Dedifferentiated amniotic fluid mesenchymal stem cell (primary cell): ENCODE results near the gene SDR42E1.

Experiments
- DNase-seq: peaks from one replicate; pipeline ENCODE4 v3.0.0-alpha.2; 2016; ENCODE audit errors: extremely low spot score

The SDR42E1 gene

DNA sequence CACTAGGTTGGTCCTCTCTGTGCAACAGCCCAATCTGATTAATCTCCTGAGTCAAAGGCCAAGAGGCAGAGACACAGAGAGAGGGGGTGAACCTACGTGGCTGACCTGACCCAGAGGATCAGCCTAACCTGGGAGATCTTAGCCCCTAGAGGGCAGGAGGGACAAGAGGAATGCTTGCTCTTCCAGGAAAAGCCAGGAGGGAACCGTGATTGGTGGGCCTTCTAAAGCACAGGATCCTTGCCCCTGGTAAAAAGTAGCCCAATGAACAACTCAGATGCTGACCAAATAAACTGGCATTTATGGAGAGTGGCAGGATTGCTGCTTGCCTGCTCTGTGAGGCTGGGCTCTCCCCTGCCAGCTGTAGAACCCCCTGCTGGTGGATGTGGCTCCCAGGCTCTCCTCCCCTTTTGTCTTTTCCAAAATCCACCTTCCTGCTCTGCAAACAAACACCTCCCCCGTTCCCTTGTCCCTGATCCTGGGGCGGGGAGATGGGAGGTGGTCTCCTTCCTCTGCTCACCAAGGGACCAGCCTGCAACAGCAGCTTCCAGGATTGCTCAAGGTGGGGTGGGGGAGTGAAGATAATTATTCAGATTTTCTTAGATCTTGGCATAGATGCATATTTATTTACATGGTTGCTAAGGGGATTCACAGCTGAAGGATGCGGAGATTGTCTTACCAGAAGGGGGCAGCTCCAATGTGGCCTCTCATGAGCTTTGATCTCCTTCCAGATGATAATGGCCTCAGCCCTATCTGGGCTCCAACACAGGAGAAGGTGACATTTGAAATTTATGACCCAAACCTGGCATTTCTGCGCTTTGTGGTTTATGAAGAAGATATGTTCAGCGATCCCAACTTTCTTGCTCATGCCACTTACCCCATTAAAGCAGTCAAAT lies 71.9 kb downstream of the SDR42E1 start:
- DNase-seq = no peak
